Measurements from ENCODE around the gene SLC1A4.
A peak's percentile ranks its signal among the peaks of the same experiment; 100 is the strongest.
"Not testable (repeated sequence)": the region's sequence is repeated elsewhere in the genome, so short reads cannot be mapped to it uniquely, and the experiment has no call there.

SLC1A4 gene

GRCh38 chr2:64989982-64990614 is 899 bp downstream of the SLC1A4 start:
- DNase-seq (no peak), ATAC-seq (replicated peaks) (no peak)
- H3K36me3 Mint-ChIP-seq (ENCODE audit: insufficient read depth) = peaks cover 6% of the 10 kb centered on the region
- no peaks in the 10 kb centered on the region for H3K9me3 Mint-ChIP-seq
- H3K27ac Mint-ChIP-seq = peak overlapping the region; percentile 41 to 71
- H3K27me3 Mint-ChIP-seq = no peaks in the 10 kb centered on the region
- peak overlapping the region; percentile 89 to 92 for H3K4me3 Mint-ChIP-seq
- H3K4me1 Mint-ChIP-seq (ENCODE audit: low read depth in 2 of 2) = peaks cover 26 to 28% of the 10 kb centered on the region in 2 donors

GRCh38 chr2:64990876-64991275 is 1.7 kb downstream of the SLC1A4 start:
- Mint-ChIP-seq H3K4me1 (ENCODE audit: low read depth in 2 of 2) (peaks cover 26% of the 10 kb centered on the region in 2 donors), H3K36me3 (ENCODE audit: insufficient read depth) (peaks cover 6% of the 10 kb centered on the region), H3K4me3 (peak overlapping the region; percentile 89 to 92), H3K27me3 (no peaks in the 10 kb centered on the region), H3K27ac (no peak overlapping the region), H3K9me3 (no peaks in the 10 kb centered on the region)
- DNase-seq (no peak), ATAC-seq (replicated peaks) (no peak)

- peaks cover 6% of the 10 kb centered on the region for H3K36me3 Mint-ChIP-seq (ENCODE audit: insufficient read depth)
- H3K4me3 Mint-ChIP-seq = no peak overlapping the region
- ATAC-seq (replicated peaks) (no peak), DNase-seq (no peak)
- no peaks in the 10 kb centered on the region for H3K9me3 Mint-ChIP-seq
- peaks cover 20% of the 10 kb centered on the region in 2 donors for H3K4me1 Mint-ChIP-seq (ENCODE audit: low read depth in 2 of 2)
- H3K27ac Mint-ChIP-seq = no peak overlapping the region
- no peaks in the 10 kb centered on the region for H3K27me3 Mint-ChIP-seq
These were observed 3.0 kb downstream of the SLC1A4 start for GRCh38 chr2:64992218-64992617.

GRCh38 chr2:64992990-64993389 is 3.8 kb downstream of the SLC1A4 start:
- peaks cover 18 to 19% of the 10 kb centered on the region in 2 donors for H3K4me1 Mint-ChIP-seq (ENCODE audit: low read depth in 2 of 2)
- H3K4me3 Mint-ChIP-seq = no peak overlapping the region
- DNase-seq (no peak), ATAC-seq (replicated peaks) (no peak)
- H3K9me3 Mint-ChIP-seq = no peaks in the 10 kb centered on the region
- H3K27ac Mint-ChIP-seq = no peak overlapping the region
- no peaks in the 10 kb centered on the region for H3K27me3 Mint-ChIP-seq
- peaks cover 6% of the 10 kb centered on the region for H3K36me3 Mint-ChIP-seq (ENCODE audit: insufficient read depth)

GRCh38 chr2:64995041-64995440 is 5.8 kb downstream of the SLC1A4 start:
- Mint-ChIP-seq H3K4me3 (no peak overlapping the region), H3K27me3 (no peaks in the 10 kb centered on the region), H3K27ac (no peak overlapping the region), H3K4me1 (ENCODE audit: low read depth in 2 of 2) (peaks cover 13 to 17% of the 10 kb centered on the region in 2 donors), H3K9me3 (no peaks in the 10 kb centered on the region), H3K36me3 (ENCODE audit: insufficient read depth) (peaks cover 6% of the 10 kb centered on the region)
- DNase-seq (no peak), ATAC-seq (replicated peaks) (no peak)

GRCh38 chr2:64996871-64997307 is 7.7 kb downstream of the SLC1A4 start:
- no peak for ATAC-seq (replicated peaks)
- peak overlapping the region in 1 of 2 donors; percentile 15 for H3K27ac Mint-ChIP-seq
- H3K4me3 Mint-ChIP-seq = no peak overlapping the region
- no peak for DNase-seq
- H3K9me3 Mint-ChIP-seq = no peaks in the 10 kb centered on the region
- H3K36me3 Mint-ChIP-seq (ENCODE audit: insufficient read depth) = no peaks in the 10 kb centered on the region
- peaks cover 7 to 8% of the 10 kb centered on the region in 2 donors for H3K4me1 Mint-ChIP-seq (ENCODE audit: low read depth in 2 of 2)
- H3K27me3 Mint-ChIP-seq = no peaks in the 10 kb centered on the region

- Mint-ChIP-seq H3K27me3 (no peaks in the 10 kb centered on the region), H3K4me3 (no peak overlapping the region), H3K4me1 (ENCODE audit: low read depth in 2 of 2) (no peaks in the 10 kb centered on the region), H3K27ac (no peak overlapping the region), H3K36me3 (ENCODE audit: insufficient read depth) (no peaks in the 10 kb centered on the region), H3K9me3 (no peaks in the 10 kb centered on the region)
- DNase-seq (no peak), ATAC-seq (replicated peaks) (no peak)
These were observed 9.5 kb downstream of the SLC1A4 start for GRCh38 chr2:64998658-64999061.

- H3K36me3 Mint-ChIP-seq (ENCODE audit: insufficient read depth) = no peaks in the 10 kb centered on the region
- ATAC-seq (replicated peaks) (no peak), DNase-seq (no peak)
- H3K9me3 Mint-ChIP-seq = no peaks in the 10 kb centered on the region
- H3K27ac Mint-ChIP-seq = no peak overlapping the region
- H3K4me1 Mint-ChIP-seq (ENCODE audit: low read depth in 2 of 2) = no peaks in the 10 kb centered on the region
- no peaks in the 10 kb centered on the region for H3K27me3 Mint-ChIP-seq
- H3K4me3 Mint-ChIP-seq = no peak overlapping the region
These were observed 10.6 kb downstream of the SLC1A4 start for GRCh38 chr2:64999754-65000153.

- ATAC-seq (replicated peaks) (no peak), DNase-seq (no peak)
- Mint-ChIP-seq H3K36me3 (ENCODE audit: insufficient read depth) (no peaks in the 10 kb centered on the region), H3K27ac (peak overlapping the region in 1 of 2 donors; percentile 33), H3K4me3 (no peak overlapping the region), H3K27me3 (no peaks in the 10 kb centered on the region), H3K4me1 (ENCODE audit: low read depth in 2 of 2) (no peaks in the 10 kb centered on the region), H3K9me3 (no peaks in the 10 kb centered on the region)
These were observed 11.4 kb downstream of the SLC1A4 start for GRCh38 chr2:65000644-65001043.

- Mint-ChIP-seq H3K27ac (no peak overlapping the region), H3K4me3 (no peak overlapping the region), H3K36me3 (ENCODE audit: insufficient read depth) (no peaks in the 10 kb centered on the region), H3K27me3 (no peaks in the 10 kb centered on the region), H3K9me3 (no peaks in the 10 kb centered on the region), H3K4me1 (ENCODE audit: low read depth in 2 of 2) (peaks cover 0 to 2% of the 10 kb centered on the region in 2 donors)
- DNase-seq = no peak
- no peak for ATAC-seq (replicated peaks)
These were observed 13.8 kb downstream of the SLC1A4 start for GRCh38 chr2:65003037-65003436.

GRCh38 chr2:65004232-65004631 is 15.0 kb downstream of the SLC1A4 start:
- H3K36me3 Mint-ChIP-seq (ENCODE audit: insufficient read depth); H3K27me3 Mint-ChIP-seq; H3K4me1 Mint-ChIP-seq (ENCODE audit: low read depth in 2 of 2); DNase-seq; H3K27ac Mint-ChIP-seq; H3K9me3 Mint-ChIP-seq; ATAC-seq (replicated peaks); H3K4me3 Mint-ChIP-seq: not testable (repeated sequence)

- ATAC-seq (replicated peaks) (no peak), DNase-seq (no peak)
- no peaks in the 10 kb centered on the region for H3K27me3 Mint-ChIP-seq
- H3K36me3 Mint-ChIP-seq (ENCODE audit: insufficient read depth) = peaks cover 13% of the 10 kb centered on the region
- peaks cover 0 to 2% of the 10 kb centered on the region in 2 donors for H3K4me1 Mint-ChIP-seq (ENCODE audit: low read depth in 2 of 2)
- no peaks in the 10 kb centered on the region for H3K9me3 Mint-ChIP-seq
- H3K27ac Mint-ChIP-seq = no peak overlapping the region
- no peak overlapping the region for H3K4me3 Mint-ChIP-seq
These were observed 24.6 kb downstream of the SLC1A4 start for GRCh38 chr2:65013776-65014175.

GRCh38 chr2:65015731-65016130 is 26.5 kb downstream of the SLC1A4 start:
- H3K27me3 Mint-ChIP-seq = no peaks in the 10 kb centered on the region
- no peak overlapping the region for H3K4me3 Mint-ChIP-seq
- H3K4me1 Mint-ChIP-seq (ENCODE audit: low read depth in 2 of 2) = peaks cover 0 to 2% of the 10 kb centered on the region in 2 donors
- no peak overlapping the region for H3K27ac Mint-ChIP-seq
- no peak for ATAC-seq (replicated peaks)
- peaks cover 19% of the 10 kb centered on the region for H3K36me3 Mint-ChIP-seq (ENCODE audit: insufficient read depth)
- H3K9me3 Mint-ChIP-seq = no peaks in the 10 kb centered on the region
- no peak for DNase-seq

- DNase-seq = no peak
- Mint-ChIP-seq H3K4me1 (ENCODE audit: low read depth in 2 of 2) (peaks cover 0 to 2% of the 10 kb centered on the region in 2 donors), H3K36me3 (ENCODE audit: insufficient read depth) (peaks cover 18% of the 10 kb centered on the region), H3K9me3 (no peaks in the 10 kb centered on the region), H3K27me3 (no peaks in the 10 kb centered on the region), H3K4me3 (no peak overlapping the region), H3K27ac (no peak overlapping the region)
- no peak for ATAC-seq (replicated peaks)
These were observed 27.6 kb downstream of the SLC1A4 start for GRCh38 chr2:65016789-65017188.

Measured in effector memory CD8-positive, alpha-beta T cell (primary cell).